ENCODE data around the gene PRKCH.

- no peak for TF ChIP-seq CTCF (IDR thresholded peaks at IDR 0.05)
- no peak for TF ChIP-seq ZFX (IDR thresholded peaks at IDR 0.05; ENCODE audit: borderline replicate concordance)
Measured at GRCh38 chr14:61482348-61483206, 161.2 kb downstream of the PRKCH start.

Measured in 22Rv1 (cell line).